Stimulated activated CD4-positive, alpha-beta T cell treated with anti-CD3 and anti-CD28 coated beads, Interleukin-2, amount 100 ng/mL, for 48 hours (primary cell): ENCODE data around the gene VRK3.
"Not testable (repeated sequence)": the region's sequence is repeated elsewhere in the genome, so short reads cannot be mapped to it uniquely, and the experiment has no call there.

Experiments
- DNase-seq, 2 donors: peaks; one replicate each; pipeline ENCODE4 v3.0.0-alpha.2; 2020

The VRK3 gene

GRCh38 chr19:49953416-49953815 lies 71.8 kb downstream of the VRK3 start:
- DNase-seq: no peak

- no peak for DNase-seq
These were observed 72.3 kb downstream of the VRK3 start for GRCh38 chr19:49952906-49953305.

GRCh38 chr19:49952479-49952836 lies 72.7 kb downstream of the VRK3 start:
- DNase-seq: no peak

GRCh38 chr19:49951806-49952478 lies 73.2 kb downstream of the VRK3 start:
- DNase-seq: no peak

- no peak for DNase-seq
These were observed 74.1 kb downstream of the VRK3 start for GRCh38 chr19:49950956-49951526.

- no peak for DNase-seq
These were observed 74.6 kb downstream of the VRK3 start for GRCh38 chr19:49950590-49950948.

GRCh38 chr19:49949742-49950589 lies 75.2 kb downstream of the VRK3 start:
- no peak for DNase-seq

GRCh38 chr19:49946415-49946814 lies 78.8 kb downstream of the VRK3 start:
- DNase-seq: no peak

GRCh38 chr19:49944567-49944966 lies 80.6 kb downstream of the VRK3 start:
- DNase-seq: not testable (repeated sequence)

- no peak for DNase-seq
These were observed 84.7 kb downstream of the VRK3 start for GRCh38 chr19:49940482-49940791.

- no peak for DNase-seq
These were observed 85.3 kb downstream of the VRK3 start for GRCh38 chr19:49939721-49940481.

GRCh38 chr19:49938662-49939061 lies 86.5 kb downstream of the VRK3 start:
- DNase-seq: no peak

- DNase-seq: peak; percentile 87 to 89
These were observed 87.3 kb downstream of the VRK3 start for GRCh38 chr19:49937750-49938381.

- DNase-seq: no peak
These were observed 88.6 kb downstream of the VRK3 start for GRCh38 chr19:49936549-49936948.

- no peak for DNase-seq
These were observed 91.5 kb downstream of the VRK3 start for GRCh38 chr19:49933643-49934042.

- no peak for DNase-seq
These were observed 92.4 kb downstream of the VRK3 start for GRCh38 chr19:49932731-49933131.

GRCh38 chr19:49932041-49932451 lies 93.1 kb downstream of the VRK3 start:
- DNase-seq: no peak

GRCh38 chr19:49931293-49932040 lies 93.7 kb downstream of the VRK3 start:
- no peak for DNase-seq

- no peak for DNase-seq
These were observed 94.6 kb downstream of the VRK3 start for GRCh38 chr19:49930483-49931011.

GRCh38 chr19:49929611-49930482 lies 95.3 kb downstream of the VRK3 start:
- peak; percentile 90 to 93 for DNase-seq

- peak; percentile 93 to 96 for DNase-seq
These were observed 96.0 kb downstream of the VRK3 start, which contains the start of the genes ATF5 and NUP62 for GRCh38 chr19:49929121-49929610. Gene ATF5 (plus strand): TSS chr19:49929205. CDS start chr19:49930851, 1,646 bp downstream. Gene NUP62 (minus strand): TSS chr19:49929504. CDS start chr19:49909807, 19,697 bp downstream.
